ENCODE results near the gene SH3BP2.

Gene SH3BP2

DNA sequence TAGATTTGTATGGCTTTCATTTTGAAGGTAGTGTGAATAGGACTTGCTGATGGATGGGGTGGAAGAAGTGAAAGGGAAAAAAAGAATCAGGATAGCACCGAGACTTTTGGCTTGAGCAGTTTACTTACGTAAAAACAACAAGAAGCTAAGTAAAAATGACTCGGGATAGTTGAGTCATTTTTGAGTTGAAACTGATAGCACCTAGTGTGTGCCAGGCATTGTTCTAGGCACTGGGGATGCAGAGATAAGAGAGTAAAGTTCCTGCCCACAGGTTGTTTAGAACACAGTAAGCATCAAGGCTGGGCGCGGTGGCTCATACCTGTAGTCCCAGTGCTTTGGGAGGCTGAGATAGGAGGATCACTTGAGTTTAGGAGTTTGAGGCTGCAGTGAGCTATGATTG lies 85.5 kb downstream of the SH3BP2 start:
- DNase-seq (ENCODE audit: low read depth): no peak

DNA sequence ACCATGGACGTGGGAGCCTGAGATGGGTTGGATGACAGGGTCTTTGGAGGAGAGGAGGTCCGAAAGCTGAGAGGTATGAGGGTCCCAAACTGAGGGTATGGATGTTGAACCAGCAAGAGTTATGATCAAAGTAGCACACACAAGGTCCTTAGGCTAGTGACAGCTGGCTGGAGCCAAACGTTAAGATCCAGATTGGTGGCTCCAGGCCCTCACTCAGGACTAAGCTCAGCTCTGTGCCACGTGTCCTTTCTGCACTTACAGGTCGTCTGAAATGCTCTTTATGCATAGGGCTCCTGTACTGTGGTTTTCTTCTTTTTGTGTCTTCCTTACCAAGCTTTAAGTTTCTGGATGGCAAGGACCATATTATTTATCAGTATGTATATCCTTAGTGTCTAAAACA lies 86.1 kb downstream of the SH3BP2 start:
- DNase-seq (ENCODE audit: low read depth): no peak

DNA sequence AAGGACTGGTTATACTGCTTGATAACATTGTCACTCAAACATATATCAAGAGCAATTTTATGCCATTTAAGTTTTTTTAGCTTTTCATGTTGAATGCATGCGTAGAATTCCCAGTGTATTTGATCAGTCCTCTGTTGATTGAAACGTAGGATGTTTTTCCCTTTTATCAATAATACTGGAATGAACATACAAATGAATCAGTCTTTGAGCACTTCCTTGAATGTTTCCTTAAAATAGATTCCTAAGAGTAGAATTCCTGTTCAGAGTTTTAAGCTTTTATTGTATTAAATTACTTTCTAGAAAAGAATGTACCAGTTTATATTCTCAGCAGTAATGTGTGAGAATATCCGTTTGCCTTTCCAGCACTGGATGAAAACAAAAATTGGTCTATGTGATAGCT lies 88.5 kb downstream of the SH3BP2 start:
- DNase-seq (ENCODE audit: low read depth): no peak

DNA sequence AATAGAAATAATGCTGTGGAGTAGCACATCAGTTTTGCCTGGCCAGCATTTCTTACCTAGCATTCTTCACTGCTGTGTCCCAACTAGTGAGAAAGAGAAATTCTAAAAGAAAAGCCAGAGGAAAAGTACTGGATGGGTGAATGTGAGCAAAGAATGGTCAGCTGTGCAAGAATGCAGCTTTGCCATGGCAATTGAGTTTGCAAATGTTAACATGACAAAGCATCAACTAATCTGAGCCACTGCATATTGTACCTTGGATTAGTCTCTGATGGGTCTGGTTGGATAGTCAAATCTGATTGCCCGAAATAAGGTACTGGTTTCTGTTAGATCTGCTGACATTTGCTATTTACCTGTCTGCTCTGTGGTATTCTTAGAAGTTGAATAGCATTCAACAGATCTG lies 89.5 kb downstream of the SH3BP2 start:
- DNase-seq (ENCODE audit: low read depth): no peak

DNA sequence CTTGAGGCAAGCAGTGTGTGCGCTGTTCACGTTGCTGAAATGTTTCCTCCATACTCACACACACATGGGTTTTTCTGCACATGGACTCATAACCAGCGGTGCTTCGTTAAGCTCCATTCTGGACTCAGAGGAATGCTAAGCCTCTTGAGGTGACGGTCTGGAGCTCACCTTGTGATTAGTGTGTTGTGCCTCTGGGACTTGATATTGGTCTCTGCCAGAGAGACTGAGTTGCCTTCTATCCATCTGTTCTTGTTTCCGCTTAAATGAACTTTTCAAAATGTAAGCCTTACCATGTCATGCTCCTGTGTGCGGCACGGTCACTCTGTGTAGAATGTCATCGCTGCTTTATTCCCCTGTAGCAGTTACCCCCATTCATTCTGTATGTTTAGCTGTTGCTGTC lies 93.3 kb downstream of the SH3BP2 start:
- DNase-seq (ENCODE audit: low read depth): no peak

DNA sequence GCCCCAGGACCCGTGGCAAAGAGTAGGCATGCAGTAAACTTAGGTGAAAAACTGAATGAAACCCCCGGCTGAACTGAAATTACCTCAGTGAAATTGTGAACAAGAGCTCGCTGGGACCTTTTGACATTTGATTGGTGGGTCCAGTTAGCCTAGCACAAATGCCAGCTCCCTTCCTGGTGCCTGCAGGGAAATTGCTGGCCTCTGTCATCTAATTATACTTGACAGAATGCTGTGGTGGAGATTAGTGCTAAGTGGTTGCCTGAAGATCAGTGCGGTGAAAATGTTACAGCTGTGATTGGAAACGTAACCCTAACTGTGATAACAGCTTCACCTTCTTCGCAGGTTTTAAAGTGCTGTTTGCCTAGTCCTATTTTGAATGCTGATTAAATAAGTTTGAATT lies 93.7 kb downstream of the SH3BP2 start:
- no peak for DNase-seq (ENCODE audit: low read depth)

DNA sequence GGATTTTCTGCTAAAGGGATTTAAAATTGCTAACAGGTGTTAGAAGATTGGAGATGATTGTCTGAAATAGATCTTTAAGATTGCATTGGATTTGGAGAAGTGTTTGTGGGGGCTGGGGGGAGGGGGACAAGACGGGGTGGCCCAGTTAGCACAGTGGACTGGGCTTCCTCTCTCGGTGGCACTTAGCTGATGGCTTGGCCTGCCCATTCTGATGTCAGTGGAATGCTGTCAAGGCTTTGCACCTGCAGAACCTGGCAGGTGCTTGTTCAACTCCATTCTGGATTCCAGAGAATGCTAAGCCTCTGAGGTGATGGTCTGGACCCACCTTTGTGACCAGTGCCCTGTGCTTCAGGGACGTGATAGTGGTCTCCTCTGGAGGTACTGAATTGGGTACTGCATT lies 94.5 kb downstream of the SH3BP2 start:
- DNase-seq (ENCODE audit: low read depth): no peak

DNA sequence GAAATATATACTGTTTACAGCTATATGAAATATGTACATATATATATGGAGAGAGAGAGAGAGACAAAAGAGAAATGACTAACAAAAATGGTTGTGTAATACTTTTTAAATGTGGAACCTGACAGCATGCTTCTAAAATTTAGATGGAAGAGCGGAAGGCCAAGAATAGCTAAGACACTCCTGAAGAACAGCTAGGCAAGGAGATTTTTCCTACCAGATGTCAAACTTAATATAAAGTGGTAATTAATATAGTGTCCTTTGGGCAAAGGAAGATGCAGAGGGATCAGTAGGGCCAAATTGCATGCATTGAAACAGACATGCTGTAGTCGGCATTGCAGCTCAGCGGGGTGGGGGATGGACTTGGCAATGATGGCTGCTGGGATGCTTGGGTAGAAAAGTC lies 96.0 kb downstream of the SH3BP2 start:
- DNase-seq (ENCODE audit: low read depth): no peak
